ENCODE results near the gene CCDC3.

- TF ChIP-seq POLR2A (IDR thresholded peaks at IDR 0.05) (no peak), CTCF (IDR thresholded peaks at IDR 0.05) (no peak)
Measured at GRCh38 chr10:12892924-12893323, 108.6 kb downstream of the CCDC3 start.
